SK-N-SH (cell line): ENCODE results near the gene ZNF442.
"Not testable (repeated sequence)": the region's sequence is repeated elsewhere in the genome, so short reads cannot be mapped to it uniquely, and the experiment has no call there.

ENCODE experiments used
- CHD2 ChIP-seq: fragments of 150-350 bp; IDR thresholded peaks from 2 replicates; pipeline ENCODE4 v1.6.1; 2018; ENCODE audit warnings: low read length; ENCODE audit not compliant: partially characterized antibody
- CTCF ChIP-seq: fragments of 200-600 bp; sonication (generic); IDR thresholded peaks from 2 replicates; pipeline ENCODE4 v1.6.1; 2017; ENCODE audit warnings: antibody characterized with exemption, mild to moderate bottlenecking, moderate library complexity
- EP300 ChIP-seq, 2 experiments: IDR thresholded peaks; 2 replicates each; pipeline versions ENCODE4 v1.4.0 to v1.6.1; 2012; ENCODE audit warnings: borderline replicate concordance in 1 of 2, low read depth in 1 of 2, low read length in 1 of 2
- FOSL2 ChIP-seq: IDR thresholded peaks from 2 replicates; pipeline ENCODE4 v1.4.0; 2012; ENCODE audit warnings: low read depth, mild to moderate bottlenecking, moderate library complexity, borderline replicate concordance
- GATA2 ChIP-seq: sonication (generic); formaldehyde crosslinking; IDR thresholded peaks from 2 replicates; pipeline ENCODE4 v1.5.0; 2020; ENCODE audit warnings: mild to moderate bottlenecking, missing genetic modification reagents
- JUND ChIP-seq: IDR thresholded peaks from 2 replicates; pipeline ENCODE4 v1.4.0; 2012
- MAX ChIP-seq: IDR thresholded peaks from 2 replicates; pipeline ENCODE4 v1.4.0; 2012; ENCODE audit warnings: low read depth
- NRF1 ChIP-seq: IDR thresholded peaks from 2 replicates; pipeline ENCODE4 v1.6.1; 2012; ENCODE audit warnings: low read depth, mild to moderate bottlenecking, low read length
- RCOR1 ChIP-seq: fragments of 150-350 bp; IDR thresholded peaks from 2 replicates; pipeline ENCODE4 v1.6.1; 2017; ENCODE audit warnings: antibody characterized with exemption, low read length
- TCF12 ChIP-seq: IDR thresholded peaks from 2 replicates; pipeline ENCODE4 v1.4.0; 2012
- USF2 ChIP-seq: fragments of 150-350 bp; IDR thresholded peaks from 2 replicates; pipeline ENCODE4 v1.6.1; 2017; ENCODE audit warnings: antibody characterized with exemption, low read length, low read depth, borderline replicate concordance
- YY1 ChIP-seq: IDR thresholded peaks from 2 replicates; pipeline ENCODE4 v1.4.0; 2012; ENCODE audit warnings: low read depth, mild to moderate bottlenecking
- ZBTB33 ChIP-seq: IDR thresholded peaks from 2 replicates; pipeline ENCODE4 v1.4.0; 2012; ENCODE audit warnings: low read depth, borderline replicate concordance

- TF ChIP-seq CTCF; USF2; FOSL2; YY1; MAX; CHD2; TCF12; EP300 (IDR thresholded peaks at IDR 0.05; ENCODE audit: borderline replicate concordance in 1 of 2, low read depth in 1 of 2, low read length in 1 of 2); NRF1; JUND; RCOR1; GATA2; ZBTB33: not testable (repeated sequence)
These were observed 56.6 kb downstream of the ZNF442 start for GRCh38 chr19:12308891-12309290.
